A549 (cell line): ENCODE data around the gene NR3C2. TPM values are rescaled to one million over a fixed set of nuclear protein-coding genes. Genes with fewer than 3 reads are reported as not detected.

Experiments
- ATAC-seq, 2 experiments: fragments of 200-7000 bp in 1 of 2; fragments of >200 bp in 1 of 2; cut with Nextera tagmentation in 1 of 2; cut with Tn5 transposase in 1 of 2; 3 replicates each; pipeline versions ENCODE4 v1.8.0 to v1.9.1; 2018 to 2020; ENCODE audit warnings: mild to moderate bottlenecking in 1 of 2, moderate library complexity in 1 of 2
- CTCF ChIA-PET: fragments of 300-600 bp; sonication (Branson Sonifier 250); formaldehyde crosslinking; extraction: SDS; loops from one replicate; lab custom pipeline; 2021; ENCODE audit warnings: antibody characterized with exemption, inconsistent platforms; lab: Yijun Ruan, JAX
- POLR2A ChIA-PET: fragments of 350-600 bp; formaldehyde crosslinking; extraction: SDS; loops from one replicate; lab custom pipeline; 2021; ENCODE audit warnings: antibody characterized with exemption, inconsistent platforms; lab: Yijun Ruan, JAX
- DNase-seq, 2 experiments: peaks; one replicate each; pipeline versions ENCODE4 v3.0.0 to v3.0.0-alpha.2; 2011 to 2016; ENCODE audit warnings: low read depth in 1 of 2, low spot score in 1 of 2
- FAIRE-seq: peaks from 2 replicates; lab custom pipeline; 2011; peaks lifted over from hg19 to GRCh38; lab: Jason Lieb, UNC
- H3K27ac ChIP-seq, 2 experiments: fragments of >200 bp; sonication (Bioruptor Twin); formaldehyde crosslinking; 3 replicates each; pipeline ENCODE4 v1.5.1; 2016 to 2017
- H3K4me1 ChIP-seq: fragments of >200 bp; sonication (Bioruptor Twin); formaldehyde crosslinking; 3 replicates; pipeline ENCODE4 v1.6.1; 2016
- H3K4me2 ChIP-seq: fragments of >200 bp; sonication (Bioruptor Twin); formaldehyde crosslinking; 3 replicates; pipeline ENCODE4 v1.6.1; 2016
- H3K4me3 ChIP-seq: fragments of >200 bp; sonication (Bioruptor Twin); formaldehyde crosslinking; 3 replicates; pipeline ENCODE4 v1.5.1; 2016
- H3K9me3 ChIP-seq: fragments of >200 bp; sonication (Bioruptor Twin); formaldehyde crosslinking; 3 replicates; pipeline ENCODE4 v1.6.1; 2016
- CHD4 ChIP-seq: fragments of 200-600 bp; sonication (generic); IDR thresholded peaks from 2 replicates; pipeline ENCODE4 v1.6.1; 2016; ENCODE audit warnings: antibody characterized with exemption, mild to moderate bottlenecking, borderline replicate concordance
- EHF ChIP-seq: fragments of 250-450 bp; sonication (Bioruptor Pico); IDR thresholded peaks from 2 replicates; pipeline ENCODE4 v1.5.0; 2020; ENCODE audit warnings: mild to moderate bottlenecking
- EP300 ChIP-seq, 2 experiments: fragments of >200 bp; sonication (Bioruptor Twin); formaldehyde crosslinking; IDR thresholded peaks; 2 replicates in 1 of 2; 3 replicates in 1 of 2; pipeline ENCODE4 v1.6.1; 2016 to 2017
- ESRRA ChIP-seq: fragments of 150-350 bp; IDR thresholded peaks from 2 replicates; pipeline ENCODE4 v1.6.1; 2014; ENCODE audit warnings: mild to moderate bottlenecking, low read length, borderline replicate concordance
- FOXS1 ChIP-seq: fragments of 250-450 bp; sonication (Bioruptor Pico); IDR thresholded peaks from 2 replicates; pipeline ENCODE4 v1.5.0; 2020; ENCODE audit warnings: mild to moderate bottlenecking, moderate library complexity
- HDAC2 ChIP-seq: fragments of 200-600 bp; sonication (generic); IDR thresholded peaks from 2 replicates; pipeline ENCODE4 v1.6.1; 2016
- HEYL ChIP-seq: fragments of 250-450 bp; sonication (Bioruptor Pico); IDR thresholded peaks from 2 replicates; pipeline ENCODE4 v1.8.0; 2021; ENCODE audit warnings: mild to moderate bottlenecking, moderate library complexity
- HOXB13 ChIP-seq: fragments of 250-450 bp; sonication (Bioruptor Pico); IDR thresholded peaks from 2 replicates; pipeline ENCODE4 v1.5.0; 2020; ENCODE audit warnings: low read depth, mild to moderate bottlenecking, moderate library complexity
- JUNB ChIP-seq: fragments of >200 bp; sonication (Bioruptor Twin); formaldehyde crosslinking; IDR thresholded peaks from 2 replicates; pipeline ENCODE4 v1.6.1; 2016
- MAZ ChIP-seq: fragments of 150-350 bp; IDR thresholded peaks from 2 replicates; pipeline ENCODE4 v1.6.1; 2014; ENCODE audit warnings: antibody characterized with exemption, low read depth, low read length, borderline replicate concordance
- NR3C1 ChIP-seq: fragments of >200 bp; sonication (Bioruptor Twin); formaldehyde crosslinking; IDR thresholded peaks from 3 replicates; pipeline ENCODE4 v1.6.1; 2017
- POLR2AphosphoS2 ChIP-seq: conservative IDR thresholded peaks from 2 replicates; pipeline ENCODE4 v1.6.1; 2012; ENCODE audit warnings: low read length, improper control_type of control experiment, inconsistent platforms
- RCOR1 ChIP-seq: fragments of 150-350 bp; IDR thresholded peaks from 2 replicates; pipeline ENCODE4 v1.6.1; 2014; ENCODE audit warnings: antibody characterized with exemption, low read length, low read depth
- RNF2 ChIP-seq: fragments of 200-600 bp; sonication (generic); IDR thresholded peaks from 2 replicates; pipeline ENCODE4 v1.6.1; 2016; ENCODE audit warnings: low read depth, mild to moderate bottlenecking, antibody characterized with exemption, moderate library complexity, borderline replicate concordance
- ZC3H11A ChIP-seq: fragments of 450-650 bp; IDR thresholded peaks from 2 replicates; pipeline ENCODE4 v1.6.1; 2014; ENCODE audit warnings: antibody characterized with exemption, mild to moderate bottlenecking
- ZFP36 ChIP-seq: fragments of 450-650 bp; IDR thresholded peaks from 2 replicates; pipeline ENCODE4 v1.6.1; 2014; ENCODE audit warnings: borderline replicate concordance; ENCODE audit not compliant: partially characterized antibody
- WGBS: methylation state at CpG from one replicate; pipeline ENCODE4 v1.1.6; 2017; ENCODE audit errors: missing lambda C conversion rate; 5-methylcytosine and 5-hydroxymethylcytosine counted together
- polyA plus RNA-seq, 4 experiments: library from polyadenylated mRNA; depleted of rRNA in 3 of 4; stranded (reverse); fragments of >200 nt; fragmentation: RNase III in 1 of 4; extraction: RNeasy Plus Mini Kit Qiagen cat#74134 plus additional on column Dnase treatment in 1 of 4; gene quantifications; 2 replicates in 3 of 4; 3 replicates in 1 of 4; pipeline ENCODE4 v1.2.3, GENCODE V29; 2011 to 2017
- TF ChIP-seq, protein P1 (sequence below): fragments of 250-450 bp; sonication (Bioruptor Pico); IDR thresholded peaks from 2 replicates; pipeline ENCODE4 v1.5.0; 2021; ENCODE audit warnings: mild to moderate bottlenecking, moderate library complexity, borderline replicate concordance
- TF ChIP-seq, protein P2 (sequence below): IDR thresholded peaks from 2 replicates; pipeline ENCODE4 v1.6.1; 2012
- TF ChIP-seq, protein P3 (sequence below): fragments of 150-350 bp; IDR thresholded peaks from 2 replicates; pipeline ENCODE4 v1.6.1; 2014; ENCODE audit warnings: low read depth, mild to moderate bottlenecking, low read length
- TF ChIP-seq, protein P4 (sequence below): fragments of 200-600 bp; sonication (generic); IDR thresholded peaks from 2 replicates; pipeline ENCODE4 v1.6.1; 2016; ENCODE audit warnings: antibody characterized with exemption, mild to moderate bottlenecking, moderate library complexity

The NR3C2 gene
- polyA plus RNA-seq, 2 of the 4 experiments (the other 2 are of a cell fraction), result 0.01 to 0.03 TPM

DNA sequence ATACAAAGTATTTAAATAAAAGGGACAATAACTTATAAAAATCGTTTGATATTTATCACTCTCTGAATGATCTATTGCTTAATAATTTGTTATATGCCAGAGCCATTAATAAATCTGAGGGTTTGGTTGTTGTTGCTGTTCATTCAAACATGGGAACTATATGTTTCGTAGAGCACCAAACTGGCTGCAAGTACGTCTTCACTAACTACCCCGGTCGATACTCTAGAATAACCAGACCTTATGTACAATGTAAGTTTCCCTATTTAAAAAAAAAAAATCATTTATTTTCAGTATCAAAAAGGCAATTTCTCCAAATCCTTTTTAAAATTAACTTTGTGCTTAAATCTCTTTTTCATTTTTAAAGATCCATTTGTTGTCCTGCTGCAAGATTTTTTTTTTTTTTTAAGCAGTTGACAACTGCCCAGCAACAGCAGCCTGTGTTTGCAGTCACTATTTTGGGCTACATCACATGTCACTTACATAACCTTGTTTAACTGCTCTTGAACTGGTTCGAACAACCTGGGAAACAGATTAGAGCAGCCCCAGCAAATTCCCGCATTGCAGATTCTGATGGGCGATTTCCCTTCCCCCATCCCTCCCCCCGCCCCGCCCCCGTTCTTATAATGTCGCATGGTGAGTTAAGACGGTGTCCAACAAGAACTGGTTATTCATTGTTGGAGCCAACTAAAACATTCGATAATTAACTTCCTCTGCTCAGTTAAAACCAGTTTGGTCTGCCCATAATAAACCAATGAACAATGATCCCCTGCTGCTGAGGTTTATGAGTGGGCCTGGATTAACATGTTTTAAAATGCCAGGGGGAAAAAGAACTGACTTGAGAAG is 238.9 kb downstream of the NR3C2 start:
- Histone ChIP-seq H3K4me1 (no peaks in the 10 kb centered on the region), H3K27ac (no peak overlapping the region), H3K9me3 (no peaks in the 10 kb centered on the region), H3K4me2 (no peak overlapping the region), H3K4me3 (no peak overlapping the region)
- FAIRE-seq (no peak), DNase-seq (no peak), ATAC-seq (no peak)
- WGBS, result 56% methylated on average over 9 of the region's 14 CpGs
- CTCF ChIA-PET, result no interaction called here
- POLR2A ChIA-PET, result no interaction called here
- TF ChIP-seq EHF (no peak), EP300 (IDR thresholded peaks at IDR 0.05) (no peak), POLR2AphosphoS2 (no peak), CHD4 (no peak), ESRRA (no peak), ZC3H11A (no peak), RNF2 (no peak), HEYL (CRISPR knock-in tag) (no peak), ZFP36 (no peak), HDAC2 (no peak), JUNB (no peak), FOXS1 (no peak), MAZ (no peak), RCOR1 (no peak), HOXB13 (CRISPR knock-in tag) (no peak)
- TF ChIP-seq, protein P1, sequence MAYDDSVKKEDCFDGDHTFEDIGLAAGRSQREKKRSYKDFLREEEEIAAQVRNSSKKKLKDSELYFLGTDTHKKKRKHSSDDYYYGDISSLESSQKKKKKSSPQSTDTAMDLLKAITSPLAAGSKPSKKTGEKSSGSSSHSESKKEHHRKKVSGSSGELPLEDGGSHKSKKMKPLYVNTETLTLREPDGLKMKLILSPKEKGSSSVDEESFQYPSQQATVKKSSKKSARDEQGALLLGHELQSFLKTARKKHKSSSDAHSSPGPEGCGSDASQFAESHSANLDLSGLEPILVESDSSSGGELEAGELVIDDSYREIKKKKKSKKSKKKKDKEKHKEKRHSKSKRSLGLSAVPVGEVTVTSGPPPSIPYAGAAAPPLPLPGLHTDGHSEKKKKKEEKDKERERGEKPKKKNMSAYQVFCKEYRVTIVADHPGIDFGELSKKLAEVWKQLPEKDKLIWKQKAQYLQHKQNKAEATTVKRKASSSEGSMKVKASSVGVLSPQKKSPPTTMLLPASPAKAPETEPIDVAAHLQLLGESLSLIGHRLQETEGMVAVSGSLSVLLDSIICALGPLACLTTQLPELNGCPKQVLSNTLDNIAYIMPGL, result no peak
- TF ChIP-seq, protein P2, sequence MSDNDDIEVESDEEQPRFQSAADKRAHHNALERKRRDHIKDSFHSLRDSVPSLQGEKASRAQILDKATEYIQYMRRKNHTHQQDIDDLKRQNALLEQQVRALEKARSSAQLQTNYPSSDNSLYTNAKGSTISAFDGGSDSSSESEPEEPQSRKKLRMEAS, result no peak
- TF ChIP-seq, protein P3, sequence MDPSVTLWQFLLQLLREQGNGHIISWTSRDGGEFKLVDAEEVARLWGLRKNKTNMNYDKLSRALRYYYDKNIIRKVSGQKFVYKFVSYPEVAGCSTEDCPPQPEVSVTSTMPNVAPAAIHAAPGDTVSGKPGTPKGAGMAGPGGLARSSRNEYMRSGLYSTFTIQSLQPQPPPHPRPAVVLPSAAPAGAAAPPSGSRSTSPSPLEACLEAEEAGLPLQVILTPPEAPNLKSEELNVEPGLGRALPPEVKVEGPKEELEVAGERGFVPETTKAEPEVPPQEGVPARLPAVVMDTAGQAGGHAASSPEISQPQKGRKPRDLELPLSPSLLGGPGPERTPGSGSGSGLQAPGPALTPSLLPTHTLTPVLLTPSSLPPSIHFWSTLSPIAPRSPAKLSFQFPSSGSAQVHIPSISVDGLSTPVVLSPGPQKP, result no peak
- TF ChIP-seq, protein P4, sequence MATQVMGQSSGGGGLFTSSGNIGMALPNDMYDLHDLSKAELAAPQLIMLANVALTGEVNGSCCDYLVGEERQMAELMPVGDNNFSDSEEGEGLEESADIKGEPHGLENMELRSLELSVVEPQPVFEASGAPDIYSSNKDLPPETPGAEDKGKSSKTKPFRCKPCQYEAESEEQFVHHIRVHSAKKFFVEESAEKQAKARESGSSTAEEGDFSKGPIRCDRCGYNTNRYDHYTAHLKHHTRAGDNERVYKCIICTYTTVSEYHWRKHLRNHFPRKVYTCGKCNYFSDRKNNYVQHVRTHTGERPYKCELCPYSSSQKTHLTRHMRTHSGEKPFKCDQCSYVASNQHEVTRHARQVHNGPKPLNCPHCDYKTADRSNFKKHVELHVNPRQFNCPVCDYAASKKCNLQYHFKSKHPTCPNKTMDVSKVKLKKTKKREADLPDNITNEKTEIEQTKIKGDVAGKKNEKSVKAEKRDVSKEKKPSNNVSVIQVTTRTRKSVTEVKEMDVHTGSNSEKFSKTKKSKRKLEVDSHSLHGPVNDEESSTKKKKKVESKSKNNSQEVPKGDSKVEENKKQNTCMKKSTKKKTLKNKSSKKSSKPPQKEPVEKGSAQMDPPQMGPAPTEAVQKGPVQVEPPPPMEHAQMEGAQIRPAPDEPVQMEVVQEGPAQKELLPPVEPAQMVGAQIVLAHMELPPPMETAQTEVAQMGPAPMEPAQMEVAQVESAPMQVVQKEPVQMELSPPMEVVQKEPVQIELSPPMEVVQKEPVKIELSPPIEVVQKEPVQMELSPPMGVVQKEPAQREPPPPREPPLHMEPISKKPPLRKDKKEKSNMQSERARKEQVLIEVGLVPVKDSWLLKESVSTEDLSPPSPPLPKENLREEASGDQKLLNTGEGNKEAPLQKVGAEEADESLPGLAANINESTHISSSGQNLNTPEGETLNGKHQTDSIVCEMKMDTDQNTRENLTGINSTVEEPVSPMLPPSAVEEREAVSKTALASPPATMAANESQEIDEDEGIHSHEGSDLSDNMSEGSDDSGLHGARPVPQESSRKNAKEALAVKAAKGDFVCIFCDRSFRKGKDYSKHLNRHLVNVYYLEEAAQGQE, result no peak

DNA sequence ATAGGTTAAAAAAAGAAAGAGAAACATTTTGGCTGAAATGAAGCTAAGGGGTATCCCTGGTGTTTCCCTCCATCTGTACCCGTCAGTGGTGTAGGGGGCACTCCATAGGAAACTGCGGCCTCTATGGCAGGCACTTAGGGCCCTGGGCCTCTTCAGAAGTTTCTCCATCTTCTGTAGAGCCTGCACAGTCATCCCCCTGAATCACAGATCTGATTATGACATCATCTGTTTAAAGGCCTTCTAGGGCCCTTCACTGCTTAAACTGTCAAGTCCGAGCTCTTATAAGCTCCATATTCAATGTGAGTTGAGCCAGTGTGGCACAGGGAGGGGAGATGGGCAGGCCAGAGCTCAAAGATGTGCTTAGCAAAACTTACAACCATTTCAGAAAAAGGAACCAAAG is 241.3 kb downstream of the NR3C2 start:
- ChIA-PET CTCF (no interaction called here), POLR2A (no interaction called here)
- no peak for FAIRE-seq
- 50% methylated on average over 3 of the region's 3 CpGs for WGBS
- Histone ChIP-seq H3K4me3 (no peak overlapping the region), H3K9me3 (no peaks in the 10 kb centered on the region), H3K4me2 (no peak overlapping the region), H3K4me1 (no peaks in the 10 kb centered on the region), H3K27ac (no peak overlapping the region)
- ATAC-seq, result no peak
- no peak for TF ChIP-seq NR3C1
- TF ChIP-seq, protein P2, result no peak
- TF ChIP-seq MAZ, result no peak
- no peak for DNase-seq
